Left colon (tissue), 2 donors: ENCODE data around the gene CCNG1. TPM values are rescaled to one million over a fixed set of nuclear protein-coding genes. Genes with fewer than 3 reads are reported as not detected.
"Not testable (repeated sequence)": the region's sequence is repeated elsewhere in the genome, so short reads cannot be mapped to it uniquely, and the experiment has no call there.

Experiments used
- ATAC-seq: fragments of 200-7000 bp; cut with Tn5 transposase; one replicate; pipeline ENCODE4 v1.9.1; 2020; ENCODE audit warnings: mild to moderate bottlenecking, moderate library complexity
- DNase-seq, 2 donors: peaks; one replicate each; pipeline ENCODE4 v3.0.0-alpha.2; 2020
- intact Hi-C, 2 donors: fragments of 100-400 bp; cut with DNase I in 1 of 2; cut with micrococcal nuclease in 1 of 2; formaldehyde crosslinking; loops; one replicate each; pipeline versions ENCODE4 v1.11.2 to v1.14.0; 2022; cut with DNase I, micrococcal nuclease
- total RNA-seq, 2 donors: library from RNA; stranded (reverse); fragmentation: NEBNext Ultra II Directional; extraction: Animal tissue kit (Norgen Biotek cat#: 25700); gene quantifications; one replicate each; pipeline ENCODE4 v1.2.1, GENCODE V29; 2021
- donor health status: DM: no; HTN: no; CAD: no.
- donor health status: DM: yes; HTN: yes; CAD: no.

The CCNG1 gene
- total RNA-seq, 2 donors from 2014 or later: 162 to 196 TPM

DNA sequence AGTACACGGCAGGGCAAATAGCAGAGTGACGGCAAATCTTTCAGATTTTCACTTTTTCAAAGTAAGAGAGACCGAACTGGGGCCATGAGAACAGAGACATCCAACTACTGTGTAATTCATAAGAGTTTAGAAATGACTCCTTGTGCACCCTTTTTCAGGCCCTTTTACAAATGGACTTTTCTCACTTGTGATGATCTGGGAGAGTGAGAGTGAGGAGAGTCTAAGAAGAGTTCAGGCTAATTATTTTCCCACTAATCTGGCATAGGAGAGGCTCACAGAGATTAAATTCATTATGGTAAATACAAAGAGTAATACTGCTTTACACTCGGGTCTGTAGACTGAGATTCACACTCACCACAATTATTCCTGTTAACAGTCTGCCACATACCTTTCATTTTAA lies 880 bp upstream of the CCNG1 start:
- ATAC-seq: no peak
- no peak for DNase-seq

DNA sequence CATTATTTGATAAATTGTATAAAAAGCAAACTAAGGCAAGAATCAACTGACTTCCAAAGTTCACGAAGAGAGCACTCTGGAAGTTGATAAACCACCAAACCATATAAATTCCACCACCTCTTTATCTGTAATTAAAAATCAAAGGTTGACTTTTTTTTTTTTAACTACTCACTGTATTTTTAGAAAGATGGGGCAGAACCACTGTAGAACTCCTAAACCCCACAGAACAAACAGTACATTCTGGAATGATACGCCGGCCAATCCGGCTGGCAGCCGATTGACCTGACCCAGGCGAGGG lies 435 bp upstream of the CCNG1 start:
- DNase-seq (no peak), ATAC-seq (no peak)
- intact Hi-C loops: no loop called here

More for the DNA sequence above, 880 bp upstream of the CCNG1 start:
- intact Hi-C loops: no loop called here

GRCh38 chr5:163439092-163439425 lies 1.7 kb downstream of the CCNG1 start:
- ATAC-seq (peak; percentile 10), DNase-seq (no peak)
- intact Hi-C loops: no loop called here

DNA sequence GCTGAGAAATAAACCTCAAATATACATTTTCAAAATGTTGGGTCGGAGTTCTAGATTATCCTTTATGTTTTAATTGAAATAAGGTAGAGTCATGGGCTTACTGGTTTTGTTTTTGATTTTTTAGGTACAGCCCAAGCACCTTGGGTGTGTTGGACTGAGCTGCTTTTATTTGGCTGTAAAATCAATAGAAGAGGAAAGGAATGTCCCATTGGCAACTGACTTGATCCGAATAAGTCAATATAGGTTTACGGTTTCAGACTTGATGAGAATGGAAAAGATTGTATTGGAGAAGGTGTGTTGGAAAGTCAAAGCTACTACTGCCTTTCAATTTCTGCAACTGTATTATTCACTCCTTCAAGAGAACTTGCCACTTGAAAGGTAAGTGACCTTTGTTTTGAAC lies 3.6 kb downstream of the CCNG1 start:
- intact Hi-C loops: no loop called here
- no peak for DNase-seq
- ATAC-seq: no peak

DNA sequence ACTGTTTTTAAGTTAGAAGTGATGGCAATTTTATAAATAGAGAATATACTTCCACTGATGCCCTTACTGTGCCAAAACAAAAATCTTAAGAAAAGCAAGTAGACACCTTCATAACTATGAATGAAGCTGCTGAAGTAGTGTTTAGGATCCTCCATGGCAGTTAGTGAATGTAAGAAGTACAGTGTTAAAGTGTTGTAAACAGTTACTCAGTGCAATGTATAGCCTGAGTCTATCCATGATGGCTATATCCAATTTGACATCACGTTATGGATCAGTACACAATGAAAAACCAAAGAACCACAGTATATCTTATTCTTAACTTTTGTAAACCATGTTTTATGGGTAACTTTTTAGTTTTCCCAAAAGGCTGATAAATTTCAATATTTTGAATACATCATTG lies 7.1 kb downstream of the CCNG1 start:
- ATAC-seq (no peak), DNase-seq (no peak)
- intact Hi-C loops: no loop called here

DNA sequence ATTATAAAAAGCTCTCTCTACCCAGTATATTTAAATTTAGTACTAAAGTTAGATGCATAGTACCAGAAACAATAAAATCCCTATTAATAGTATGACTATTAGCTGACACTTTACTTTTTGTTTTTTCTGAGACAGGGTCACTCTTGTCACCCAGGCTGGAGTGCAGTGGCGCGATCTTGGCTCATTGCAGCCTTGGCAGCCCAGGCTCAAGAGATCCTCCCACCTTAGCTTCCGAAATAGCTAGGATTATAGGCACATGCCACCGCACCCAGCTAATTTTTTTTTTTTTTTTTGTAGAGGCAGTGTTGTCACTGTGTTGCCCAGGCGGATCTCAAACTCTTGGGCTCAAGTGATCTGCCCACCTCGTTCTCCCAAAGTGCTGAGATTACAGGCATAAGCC lies 8.0 kb downstream of the CCNG1 start:
- intact Hi-C loops: no loop called here
- no peak for DNase-seq
- no peak for ATAC-seq

DNA sequence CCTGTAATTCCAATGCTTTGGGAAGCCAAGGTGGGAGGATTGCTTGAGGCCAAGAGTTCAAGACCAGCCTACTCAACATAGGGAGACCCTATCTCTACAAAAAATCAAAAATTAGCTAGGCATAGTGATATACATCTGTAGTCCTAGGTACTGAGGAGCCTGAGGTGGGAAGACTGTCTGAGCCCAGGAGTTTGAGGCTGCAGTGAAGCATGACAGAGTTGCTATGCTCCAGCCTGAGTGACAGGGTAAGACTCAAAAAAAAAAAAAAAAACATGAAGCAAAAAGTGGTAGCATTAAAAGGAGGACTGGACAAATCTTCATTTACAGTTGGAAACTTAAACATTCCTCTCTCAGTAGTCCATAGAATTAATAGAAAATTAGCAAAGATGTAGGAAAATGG lies 9.8 kb downstream of the CCNG1 start:
- DNase-seq: no peak
- intact Hi-C loops: no loop called here
- no peak for ATAC-seq

- no peak for DNase-seq
- intact Hi-C loops: no loop called here
- ATAC-seq: no peak
These were observed 10.5 kb downstream of the CCNG1 start for GRCh38 chr5:163447875-163448274.

DNA sequence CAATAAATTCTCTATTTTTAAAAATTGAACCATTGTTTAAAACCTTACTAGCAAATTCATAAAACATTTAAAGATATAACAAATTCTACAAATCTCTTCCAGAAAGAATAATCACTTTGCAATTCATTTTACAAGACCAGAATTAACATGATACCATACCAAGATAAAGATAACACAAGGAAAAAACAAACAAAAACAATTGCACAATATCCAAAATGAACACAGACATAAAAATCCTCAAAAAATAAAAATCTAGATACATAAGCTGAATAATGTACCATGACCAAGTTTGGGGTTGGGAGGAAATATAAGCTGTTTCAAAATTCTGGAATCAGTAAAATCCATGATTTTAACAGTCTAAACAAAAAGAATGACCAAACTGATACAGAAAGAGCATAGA lies 11.1 kb downstream of the CCNG1 start:
- DNase-seq: no peak

DNA sequence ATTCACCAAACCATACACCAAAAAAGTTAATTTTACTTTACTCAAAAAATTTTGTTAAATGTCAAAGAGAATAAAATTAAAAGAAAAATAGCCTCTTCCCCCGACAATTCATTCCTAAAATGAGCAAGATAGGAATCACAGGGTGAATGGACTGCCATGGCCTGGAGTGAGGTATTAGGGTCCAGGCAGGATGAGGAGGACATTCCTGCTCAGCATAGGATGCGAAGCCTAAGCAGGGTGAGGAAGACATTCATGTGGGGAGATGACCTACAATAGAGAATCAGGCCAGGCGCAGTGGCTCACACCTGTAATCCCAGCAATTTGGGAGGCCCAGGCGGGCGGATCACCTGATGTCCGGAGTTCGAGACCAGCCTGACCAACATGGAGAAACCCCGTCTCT lies 14.1 kb downstream of the CCNG1 start:
- intact Hi-C loops: no loop called here
- ATAC-seq: no peak
- DNase-seq: no peak

More for the DNA sequence above, 11.1 kb downstream of the CCNG1 start:
- no peak for ATAC-seq
- intact Hi-C loops: no loop called here

- intact Hi-C loops: no loop called here
- no peak for ATAC-seq
These were observed 16.3 kb downstream of the CCNG1 start for GRCh38 chr5:163453705-163454104.

DNA sequence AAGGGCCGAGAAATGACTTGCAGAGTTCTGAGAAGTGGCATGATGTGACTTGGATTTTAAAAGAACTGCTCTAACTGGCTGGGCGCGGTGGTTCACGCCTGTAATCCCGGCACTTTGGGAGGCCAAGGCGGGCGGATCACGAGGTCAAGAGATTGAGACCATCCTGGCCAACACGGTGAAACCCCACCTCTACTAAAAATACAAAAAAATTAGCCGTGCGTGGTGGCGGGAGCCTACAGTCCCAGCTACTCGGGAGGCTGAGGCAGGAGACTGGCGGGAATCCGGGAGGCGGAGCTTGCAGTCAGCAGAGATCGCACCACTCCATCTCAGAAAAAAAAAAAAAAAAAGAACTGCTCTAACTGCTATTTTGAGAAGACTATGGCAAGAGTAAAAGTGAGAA lies 18.0 kb downstream of the CCNG1 start:
- DNase-seq, ATAC-seq, intact Hi-C loops: not testable (repeated sequence)

More at GRCh38 chr5:163453705-163454104, 16.3 kb downstream of the CCNG1 start:
- DNase-seq: no peak

DNA sequence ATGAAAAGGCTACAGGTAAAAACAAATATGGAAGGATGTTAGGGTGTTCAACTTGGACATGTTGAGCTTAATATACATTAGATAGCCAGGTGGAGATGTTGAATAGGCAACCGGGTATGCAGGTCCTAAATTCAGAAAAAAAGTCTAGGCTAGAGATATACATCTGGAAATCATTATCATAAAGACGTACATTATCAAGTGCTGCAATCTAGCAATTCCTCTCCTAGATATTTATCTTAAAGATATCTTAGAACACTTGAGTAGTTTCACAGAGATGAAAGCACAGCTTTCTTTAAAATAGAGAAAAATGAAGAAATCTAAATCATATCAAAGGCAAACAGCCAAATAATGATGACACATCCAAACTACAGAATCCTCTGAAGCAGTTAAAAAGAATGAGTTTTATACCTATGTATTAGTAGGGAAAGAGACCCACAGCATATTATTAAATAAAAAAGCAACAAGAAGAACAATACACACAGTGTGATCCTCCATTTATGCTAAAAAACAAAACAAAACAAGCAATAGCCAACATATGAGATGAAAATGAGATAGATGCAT lies 18.7 kb downstream of the CCNG1 start:
- intact Hi-C loops: no loop called here
- DNase-seq: no peak
- no peak for ATAC-seq

DNA sequence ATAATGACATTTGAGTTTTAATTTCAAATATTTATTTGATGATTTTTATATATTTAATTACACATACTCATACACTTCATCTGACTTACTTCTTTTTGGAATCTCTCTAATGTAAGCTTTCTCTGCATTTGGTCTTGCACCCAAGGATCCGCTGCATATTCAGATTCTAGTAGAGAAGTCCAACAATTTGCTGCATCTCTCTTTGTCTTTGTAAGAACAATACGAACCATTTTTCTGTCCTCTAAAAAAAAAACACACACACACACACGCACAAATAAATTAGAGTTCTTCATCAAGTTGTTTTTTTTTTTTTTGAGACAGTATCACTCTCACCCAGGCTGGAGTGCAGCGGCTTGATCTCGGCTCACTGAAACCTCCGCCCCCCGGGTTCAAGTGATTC lies 19.4 kb downstream of the CCNG1 start:
- intact Hi-C loops: no loop called here
- ATAC-seq (no peak), DNase-seq (no peak)

GRCh38 chr5:163458778-163459385 lies 21.5 kb downstream of the CCNG1 start:
- DNase-seq (no peak), ATAC-seq (no peak)
- intact Hi-C loops: no loop called here

DNA sequence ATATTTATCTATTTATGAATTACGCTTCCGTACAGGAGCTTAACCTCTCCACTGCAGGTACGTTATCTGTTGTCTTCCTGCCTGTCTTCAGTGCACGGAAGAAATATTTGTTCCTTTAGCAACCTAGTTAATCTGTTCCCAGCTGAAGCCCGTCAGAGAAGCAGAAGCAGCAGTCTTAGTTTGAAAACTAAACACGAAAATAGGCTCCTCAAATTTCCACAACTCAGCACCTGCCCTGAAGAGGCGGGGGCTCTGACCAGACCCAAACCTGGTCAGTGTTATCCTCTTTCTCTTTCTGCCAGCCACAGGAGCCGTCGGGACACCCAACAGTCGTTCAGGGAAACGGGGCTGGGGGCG lies 22.0 kb downstream of the CCNG1 start:
- ATAC-seq (peak; percentile 1), DNase-seq (no peak)
- intact Hi-C loops: no loop called here

GRCh38 chr5:163459819-163460561 lies 22.6 kb downstream of the CCNG1 start, which contains the start of gene NUDCD2:
TSS of gene NUDCD2 (minus strand) at chr5:163460102. CDS start at chr5:163460050, 52 bp downstream.
- ATAC-seq (peak; percentile 87), DNase-seq (peak; percentile 97 to 98)
- intact Hi-C loops: loop anchor here in 1 of 2 donors (2.0 kb wide), 1 partner anchor 43 kb away; no protein-coding TSS in a partner anchor

GRCh38 chr5:163460562-163461171 lies 23.3 kb downstream of the CCNG1 start, which contains the start of gene HMMR:
TSS of gene HMMR (plus strand) at chr5:163460632. CDS start at chr5:163460693, 61 bp downstream.
- intact Hi-C loops: loop anchor here in 1 of 2 donors (2.0 kb wide), 1 partner anchor 42 kb away; no protein-coding TSS in a partner anchor
- ATAC-seq (no peak), DNase-seq (no peak)

- ATAC-seq (no peak), DNase-seq (no peak)
- intact Hi-C loops: no loop called here
These were observed 25.7 kb downstream of the CCNG1 start for GRCh38 chr5:163463063-163463435.

DNA sequence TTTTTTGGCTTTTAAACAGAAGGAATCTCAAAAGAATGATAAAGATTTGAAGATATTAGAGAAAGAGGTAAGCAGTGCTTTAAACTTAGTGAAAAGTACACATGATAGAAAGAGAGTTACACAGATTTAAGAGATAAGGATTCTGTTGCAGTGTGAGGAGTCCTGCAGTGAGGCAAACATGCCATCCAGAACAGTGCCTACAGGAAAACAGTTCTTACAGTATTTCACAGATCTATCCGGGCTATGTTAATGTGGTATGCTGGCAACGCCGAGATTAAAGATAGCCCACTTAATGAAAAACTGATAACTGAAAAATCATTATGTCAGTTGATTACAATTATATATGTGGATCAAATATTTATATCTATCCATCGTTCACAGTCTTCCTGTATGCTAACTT lies 30.3 kb downstream of the CCNG1 start:
- DNase-seq (no peak), ATAC-seq (no peak)
- intact Hi-C loops: no loop called here
